GM19025 (cell line): ENCODE results near the gene SLK.

Source experiments
- ATAC-seq: cut with Tn5 transposase; IDR thresholded peaks from one replicate; pipeline ENCODE4 v1.9.1; 2021; ENCODE audit warnings: mild to moderate bottlenecking, low read depth, moderate library complexity; ENCODE audit not compliant: unreplicated experiment

SLK gene

DNA sequence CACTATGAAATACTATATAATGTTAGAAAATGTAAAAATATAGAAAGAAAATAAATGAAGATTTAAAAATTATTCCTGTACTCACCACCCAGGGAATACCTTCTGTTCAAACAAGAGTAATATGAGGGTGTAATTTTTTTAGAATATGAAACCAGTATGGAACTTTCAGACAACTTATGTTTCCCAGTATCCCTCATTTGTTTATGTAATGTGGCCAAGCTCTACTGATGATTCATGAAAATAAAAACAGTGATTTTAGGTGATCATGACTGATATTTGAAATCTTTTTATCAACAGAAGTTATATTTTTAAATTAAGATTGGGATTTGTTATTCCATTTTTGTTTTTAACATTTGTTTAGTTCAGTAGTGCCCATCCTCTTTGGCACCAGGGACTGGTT is 18.8 kb downstream of the SLK start:
- ATAC-seq, result no peak

DNA sequence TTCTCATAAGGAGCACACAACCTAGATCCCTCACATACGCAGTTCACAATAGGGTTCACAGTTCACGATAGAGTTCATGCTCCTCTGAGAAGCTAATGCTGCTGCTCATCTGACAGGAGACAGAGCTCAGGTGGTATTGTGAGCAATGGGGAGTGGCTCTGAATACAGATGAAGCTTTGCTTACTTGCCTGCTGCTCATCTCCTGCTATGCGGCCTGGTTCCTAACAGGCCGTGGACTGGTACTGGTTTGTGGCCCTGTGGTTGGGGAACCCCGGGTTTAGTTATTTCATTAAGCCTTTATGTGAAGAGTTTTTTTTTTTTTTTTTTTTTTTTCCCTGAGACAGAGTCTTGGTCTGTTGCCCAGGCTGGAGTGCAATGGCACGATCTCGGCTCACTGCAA is 19.4 kb downstream of the SLK start:
- peak; percentile 62 for ATAC-seq

DNA sequence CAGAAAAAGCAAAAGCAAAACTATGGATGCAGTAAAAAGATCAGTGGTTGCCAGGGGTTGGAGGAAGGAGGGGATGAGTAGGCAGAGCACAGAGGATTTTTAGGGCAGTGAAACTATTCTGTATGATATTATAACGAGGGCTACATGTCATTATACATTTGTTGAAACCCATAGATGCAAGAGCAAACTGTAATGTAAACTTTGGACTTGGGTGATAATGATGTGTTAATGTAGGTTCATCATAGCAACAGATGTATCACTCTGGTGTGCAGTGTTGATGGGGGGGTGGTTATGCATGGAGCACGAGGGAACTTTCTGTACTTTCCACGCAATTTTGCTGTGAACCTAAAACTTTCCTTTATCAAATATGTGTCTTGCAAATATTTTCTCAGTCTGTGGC is 23.2 kb downstream of the SLK start:
- no peak for ATAC-seq

DNA sequence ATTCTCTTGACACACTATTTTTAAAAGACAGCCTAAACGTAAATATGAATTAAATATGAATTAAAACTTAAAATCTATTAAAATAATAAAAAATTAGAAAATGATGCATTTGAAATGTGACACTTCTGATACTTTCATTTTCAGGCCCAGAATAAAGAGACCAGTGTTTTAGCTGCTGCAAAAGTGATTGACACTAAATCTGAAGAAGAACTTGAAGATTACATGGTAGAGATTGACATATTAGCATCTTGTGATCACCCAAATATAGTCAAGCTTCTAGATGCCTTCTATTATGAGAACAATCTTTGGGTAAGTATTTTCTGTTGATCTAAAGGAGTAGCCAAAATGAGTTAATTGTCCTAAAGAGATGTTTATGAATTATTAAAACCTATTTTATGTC is 23.6 kb downstream of the SLK start:
- no peak for ATAC-seq

DNA sequence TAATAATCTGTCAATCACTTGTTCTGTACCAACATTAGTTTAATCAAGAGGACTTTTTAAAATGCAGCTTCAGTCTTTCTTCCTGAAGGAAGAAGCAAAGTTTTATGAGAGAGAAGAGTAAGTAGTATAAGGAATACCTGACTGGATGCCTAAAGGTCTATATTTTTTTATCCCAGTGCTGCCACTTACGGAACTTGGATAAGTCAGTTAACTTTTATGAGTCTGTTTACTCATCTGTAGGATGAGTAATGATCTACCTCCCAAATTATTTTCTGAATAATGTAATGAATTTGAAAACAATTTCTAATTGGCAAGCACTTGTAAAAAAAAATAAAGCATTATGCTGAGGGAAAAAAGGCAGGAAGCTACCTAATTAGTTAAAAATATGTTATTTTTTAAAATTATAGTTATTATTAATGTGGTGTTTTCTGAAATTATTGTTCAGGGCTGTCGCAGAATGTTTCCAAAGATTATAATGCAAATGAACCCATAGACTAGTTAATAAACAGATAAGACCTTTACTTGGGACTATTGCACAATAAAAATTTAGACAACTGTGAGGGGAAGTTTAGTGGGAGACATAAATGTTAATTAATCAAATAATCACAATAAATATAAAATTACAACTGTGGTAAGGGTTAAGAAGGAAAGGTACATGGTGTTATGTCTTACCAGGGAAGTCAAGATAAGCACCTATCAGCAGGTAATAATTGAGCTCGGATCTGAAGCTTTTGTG is 24.6 kb downstream of the SLK start:
- no peak for ATAC-seq

DNA sequence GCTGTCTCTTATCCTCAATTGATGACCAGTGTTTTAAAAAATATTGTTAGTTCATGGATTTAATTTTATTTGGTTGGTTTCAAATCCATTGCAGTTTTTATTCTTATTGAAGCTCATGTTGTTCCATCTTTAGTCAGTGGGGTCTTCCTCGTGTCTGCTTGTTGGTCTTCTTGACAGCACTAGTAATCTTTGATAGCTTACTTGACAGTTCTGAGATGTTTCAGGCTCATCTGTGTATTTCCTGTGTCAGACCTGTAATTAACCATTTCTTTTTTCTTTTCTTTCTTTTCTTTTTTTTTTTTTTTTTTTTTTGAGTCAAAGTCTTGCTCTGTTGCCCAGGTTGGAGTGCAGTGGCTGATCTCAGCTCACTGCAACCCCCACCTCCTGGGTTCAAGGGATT is 28.2 kb downstream of the SLK start:
- ATAC-seq, result no peak

DNA sequence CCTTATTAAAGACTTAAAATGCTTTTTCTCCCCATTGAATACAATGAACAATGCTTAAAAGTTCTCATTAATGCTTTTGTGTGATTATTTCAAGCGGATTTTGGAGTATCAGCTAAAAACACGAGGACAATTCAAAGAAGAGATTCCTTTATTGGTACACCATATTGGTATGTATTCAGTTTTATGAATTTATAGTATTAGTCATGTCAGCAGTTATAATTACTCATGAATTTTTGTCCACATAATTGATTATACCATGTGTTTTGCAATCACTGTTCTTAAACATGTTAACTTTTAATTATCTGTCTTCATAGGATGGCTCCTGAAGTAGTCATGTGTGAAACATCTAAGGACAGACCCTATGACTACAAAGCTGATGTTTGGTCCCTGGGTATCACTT is 31.9 kb downstream of the SLK start:
- ATAC-seq, result no peak

DNA sequence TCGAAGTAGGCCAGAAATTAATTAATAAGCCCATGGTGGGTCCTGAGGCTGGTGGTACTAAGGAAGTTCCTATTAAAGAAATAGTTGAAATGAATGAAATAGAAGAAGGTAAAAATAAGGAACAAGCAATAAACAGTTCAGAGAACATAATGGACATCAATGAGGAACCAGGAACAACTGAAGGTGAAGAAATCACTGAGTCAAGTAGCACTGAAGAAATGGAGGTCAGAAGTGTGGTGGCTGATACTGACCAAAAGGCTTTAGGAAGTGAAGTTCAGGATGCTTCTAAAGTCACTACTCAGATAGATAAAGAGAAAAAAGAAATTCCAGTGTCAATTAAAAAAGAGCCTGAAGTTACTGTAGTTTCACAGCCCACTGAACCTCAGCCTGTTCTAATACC is 36.0 kb downstream of the SLK start:
- no peak for ATAC-seq

DNA sequence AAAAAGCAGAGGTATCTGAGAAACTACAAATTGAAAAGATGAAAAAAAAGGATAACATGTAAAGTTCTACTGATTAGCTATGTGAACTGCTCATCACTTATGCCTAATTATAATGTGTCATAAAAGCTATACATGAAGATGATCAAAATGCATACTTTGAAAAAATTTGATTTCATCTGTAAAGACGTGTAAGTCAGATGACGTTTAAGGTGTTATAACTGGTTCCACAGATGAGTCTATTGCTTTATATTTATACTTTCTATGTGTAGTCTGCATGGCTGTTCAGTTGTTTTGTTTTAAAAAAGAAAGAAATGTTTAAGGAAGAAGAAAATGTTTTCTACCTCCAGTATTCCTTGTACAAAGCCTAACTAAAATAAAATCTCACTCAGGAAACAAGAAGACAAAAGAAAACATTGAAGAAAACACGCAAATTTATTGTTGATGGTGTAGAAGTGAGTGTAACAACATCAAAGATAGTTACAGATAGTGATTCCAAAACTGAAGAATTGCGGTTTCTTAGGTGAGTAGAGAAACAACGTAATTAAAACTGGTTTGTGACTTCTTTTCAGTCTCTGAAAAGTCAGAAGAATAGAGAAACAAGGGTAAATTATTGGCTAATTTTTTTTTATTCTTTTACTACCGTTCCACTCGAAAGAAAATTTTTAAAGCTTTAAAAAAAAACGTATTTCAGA is 38.4 kb downstream of the SLK start:
- no peak for ATAC-seq

DNA sequence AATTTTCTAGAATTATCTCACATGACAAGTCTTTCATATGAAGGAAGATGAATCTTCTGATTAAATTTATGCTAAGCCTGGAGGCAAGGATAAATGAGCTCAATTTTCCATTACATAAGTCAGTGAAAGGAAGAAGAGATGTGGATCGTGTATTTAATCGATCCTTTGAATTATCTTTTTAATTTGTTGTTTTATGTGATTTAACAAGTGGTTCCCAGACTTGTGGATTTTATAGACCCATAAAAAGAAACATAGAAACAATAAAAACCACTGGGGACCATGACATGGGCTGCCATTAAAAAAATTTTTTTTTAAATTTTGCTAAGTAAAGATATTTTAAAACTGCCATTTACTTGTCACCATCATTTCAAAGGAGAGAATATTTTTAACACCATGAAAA is 45.0 kb downstream of the SLK start:
- no peak for ATAC-seq

DNA sequence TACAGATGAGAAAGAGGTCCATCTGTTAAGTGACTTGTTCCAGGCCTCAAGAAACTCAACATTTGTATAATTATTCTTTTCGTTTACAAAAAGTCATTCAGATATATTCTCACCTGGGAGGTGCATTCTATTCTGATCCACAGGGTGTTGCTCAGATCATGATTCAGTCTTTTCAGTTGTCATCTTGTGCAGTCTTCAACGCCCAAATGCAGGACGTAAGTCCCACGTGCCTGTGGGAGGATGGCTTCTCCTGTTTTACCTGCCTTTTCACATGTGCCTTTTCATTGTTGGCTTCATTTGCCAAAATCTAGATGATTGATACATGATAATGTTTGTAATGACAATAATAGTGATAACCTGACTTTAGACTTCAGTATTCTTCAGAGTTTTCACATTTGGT is 46.5 kb downstream of the SLK start:
- ATAC-seq, result no peak

DNA sequence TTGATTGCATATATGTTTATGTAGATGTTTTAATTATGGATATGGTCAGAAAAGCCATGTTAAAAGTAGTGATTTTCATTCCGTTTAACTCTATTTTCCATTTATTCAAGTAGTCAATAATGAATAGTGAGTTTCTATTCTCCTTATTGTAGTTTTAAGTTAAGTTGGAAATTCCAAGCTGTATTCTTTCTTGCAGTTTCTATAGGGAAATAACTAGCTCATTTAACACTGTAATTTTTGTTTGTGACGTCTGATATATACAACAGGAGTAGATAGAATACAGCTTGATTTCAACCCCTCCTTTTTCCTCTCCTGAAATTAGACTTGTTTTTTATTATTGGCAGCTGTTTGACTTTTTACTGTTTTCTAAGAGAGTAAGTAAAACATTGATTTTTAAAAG is 47.2 kb downstream of the SLK start:
- ATAC-seq, result no peak

DNA sequence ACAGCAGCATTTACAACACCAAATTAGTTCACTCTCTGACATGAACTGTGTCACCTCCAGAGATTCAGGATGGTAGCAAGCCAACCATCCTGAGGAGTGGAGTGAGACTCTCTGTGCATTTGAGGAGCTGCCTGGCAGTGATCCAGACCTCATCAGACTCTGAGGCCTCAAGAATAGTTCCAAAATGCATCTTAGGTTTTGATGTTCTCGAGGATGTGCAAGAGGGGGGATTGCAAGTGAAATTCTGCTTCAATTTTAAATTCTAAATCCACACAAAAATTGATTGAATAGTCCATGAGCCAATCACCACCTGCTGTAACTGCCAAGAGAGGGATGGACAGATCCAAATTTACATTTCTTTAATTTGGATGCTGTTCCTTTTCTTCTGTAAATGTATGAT is 49.7 kb downstream of the SLK start:
- no peak for ATAC-seq

DNA sequence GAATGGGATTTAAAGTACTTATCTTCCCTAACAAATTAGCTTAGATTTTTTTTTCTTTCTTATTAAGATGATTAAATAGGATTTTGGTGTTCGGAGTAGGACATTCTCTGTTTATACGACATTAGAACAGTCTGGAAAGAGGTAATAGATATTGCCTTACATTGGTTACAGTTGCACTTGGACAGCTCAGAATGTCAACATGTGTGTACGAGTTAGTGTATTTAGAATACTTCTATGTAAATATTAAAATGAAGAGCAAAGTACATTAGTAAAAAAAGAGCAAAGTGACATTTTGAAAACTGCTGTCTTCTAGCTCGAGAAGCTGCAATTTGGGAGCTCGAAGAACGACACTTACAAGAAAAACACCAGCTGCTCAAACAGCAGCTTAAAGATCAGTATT is 51.5 kb downstream of the SLK start:
- no peak for ATAC-seq

DNA sequence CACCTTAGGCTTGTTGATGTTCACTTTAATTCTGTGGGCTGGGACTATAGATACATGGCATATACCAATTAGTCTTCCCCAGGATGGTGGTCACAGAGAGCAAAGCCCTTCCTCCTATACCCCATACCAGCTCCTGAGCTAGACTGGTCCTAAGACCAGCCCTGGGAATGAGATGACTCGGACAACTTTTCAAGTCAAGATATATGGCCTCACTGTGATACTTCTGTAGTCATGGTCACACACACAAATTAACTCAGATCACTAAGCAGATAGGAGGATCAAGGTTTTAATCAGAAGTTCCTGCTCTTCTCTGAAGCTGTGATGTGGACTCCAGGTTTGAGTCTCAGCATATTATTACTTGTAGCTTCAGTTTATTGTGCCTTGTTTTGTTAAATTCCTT is 53.1 kb downstream of the SLK start:
- no peak for ATAC-seq

DNA sequence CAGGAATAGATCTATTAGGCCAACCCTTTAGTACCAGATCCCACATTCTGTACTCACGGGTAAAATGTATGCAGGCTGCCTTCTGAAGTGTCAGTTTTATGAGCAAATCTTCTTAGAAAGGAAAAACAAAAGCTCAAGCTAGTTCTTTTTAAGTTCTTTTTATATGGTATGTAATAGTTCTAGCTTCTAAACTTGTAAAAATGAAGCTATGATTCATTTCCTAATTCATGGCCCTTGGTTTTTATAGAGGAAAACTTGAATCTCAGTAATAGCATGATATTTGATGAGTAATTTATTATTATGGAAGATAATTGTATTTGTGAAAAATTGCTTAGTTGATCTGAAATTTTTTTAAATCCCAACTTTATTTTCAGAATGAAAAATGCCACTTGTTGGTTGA is 54.3 kb downstream of the SLK start:
- no peak for ATAC-seq

DNA sequence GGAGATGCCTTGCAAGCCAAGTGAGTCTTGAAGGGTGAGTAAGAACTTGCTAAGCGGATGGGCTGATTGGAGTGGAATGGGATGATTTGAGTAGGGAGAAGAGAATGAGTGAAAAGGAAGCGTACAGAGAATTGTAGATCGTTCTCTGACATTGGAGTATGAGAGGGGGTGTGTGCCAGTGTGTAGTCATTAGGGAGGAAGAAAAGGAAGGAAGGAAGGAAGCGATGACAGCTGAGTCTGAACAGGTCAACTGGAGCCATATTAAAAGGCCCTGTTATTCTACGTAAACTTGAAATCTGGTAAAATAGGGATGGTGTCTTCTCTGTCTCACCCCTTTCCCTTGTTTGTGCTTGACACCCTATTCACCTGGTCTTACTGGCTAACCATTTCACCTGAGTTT is 55.1 kb downstream of the SLK start:
- no peak for ATAC-seq

DNA sequence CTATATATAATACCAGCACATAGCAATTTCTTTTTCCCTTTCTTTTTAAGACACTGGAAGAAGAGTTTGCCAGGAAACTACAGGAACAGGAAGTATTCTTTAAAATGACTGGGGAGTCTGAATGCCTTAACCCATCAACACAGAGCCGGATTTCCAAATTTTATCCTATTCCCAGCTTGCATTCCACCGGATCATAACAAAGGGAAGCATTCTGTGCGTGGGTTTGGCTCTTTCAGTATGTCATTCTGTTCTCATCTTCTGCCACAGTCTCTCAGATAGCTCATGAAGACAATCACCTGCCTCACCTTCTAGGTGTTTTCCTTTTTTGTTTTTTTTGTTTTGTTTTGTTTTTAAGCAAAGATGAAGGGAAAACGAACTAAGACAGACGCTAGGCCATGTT is 58.6 kb downstream of the SLK start:
- ATAC-seq, result no peak

DNA sequence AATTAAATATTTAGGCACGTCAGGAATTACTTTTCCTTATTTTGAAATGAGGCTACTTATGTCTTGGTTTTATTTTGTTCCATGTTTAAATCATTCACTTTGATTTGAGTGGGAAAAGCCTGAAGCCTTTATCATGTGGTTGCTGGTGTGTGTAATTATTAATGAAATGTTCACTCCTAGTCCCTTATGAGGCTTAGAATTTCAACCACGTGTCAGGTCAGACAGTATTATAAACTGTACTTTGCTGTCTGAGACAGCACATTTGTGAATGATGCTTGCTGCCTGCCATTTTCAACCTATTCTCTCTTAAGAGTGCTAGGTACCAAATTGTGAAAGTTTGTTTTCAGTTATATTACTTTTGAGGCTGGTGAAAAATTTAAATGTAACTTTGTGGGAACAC is 59.8 kb downstream of the SLK start:
- ATAC-seq, result no peak

DNA sequence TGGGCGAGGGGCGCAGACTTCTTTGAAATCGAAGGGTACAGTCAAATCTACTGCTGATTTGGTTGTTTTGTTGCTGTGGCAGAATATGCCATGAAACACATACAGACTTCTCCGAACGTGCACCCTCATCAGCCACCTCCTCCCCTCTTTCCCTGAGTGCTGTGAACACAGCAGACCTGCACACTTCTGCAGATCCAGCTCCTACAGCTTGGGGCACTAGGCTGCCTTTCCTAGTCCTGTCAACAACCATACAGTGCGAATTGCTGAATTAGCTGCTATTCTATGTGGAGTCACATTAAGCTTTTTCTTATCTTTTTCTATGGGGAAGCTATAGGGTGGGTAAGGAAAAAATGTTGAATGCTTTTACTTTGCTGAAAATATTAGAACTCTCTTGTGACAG is 61.2 kb downstream of the SLK start:
- no peak for ATAC-seq

DNA sequence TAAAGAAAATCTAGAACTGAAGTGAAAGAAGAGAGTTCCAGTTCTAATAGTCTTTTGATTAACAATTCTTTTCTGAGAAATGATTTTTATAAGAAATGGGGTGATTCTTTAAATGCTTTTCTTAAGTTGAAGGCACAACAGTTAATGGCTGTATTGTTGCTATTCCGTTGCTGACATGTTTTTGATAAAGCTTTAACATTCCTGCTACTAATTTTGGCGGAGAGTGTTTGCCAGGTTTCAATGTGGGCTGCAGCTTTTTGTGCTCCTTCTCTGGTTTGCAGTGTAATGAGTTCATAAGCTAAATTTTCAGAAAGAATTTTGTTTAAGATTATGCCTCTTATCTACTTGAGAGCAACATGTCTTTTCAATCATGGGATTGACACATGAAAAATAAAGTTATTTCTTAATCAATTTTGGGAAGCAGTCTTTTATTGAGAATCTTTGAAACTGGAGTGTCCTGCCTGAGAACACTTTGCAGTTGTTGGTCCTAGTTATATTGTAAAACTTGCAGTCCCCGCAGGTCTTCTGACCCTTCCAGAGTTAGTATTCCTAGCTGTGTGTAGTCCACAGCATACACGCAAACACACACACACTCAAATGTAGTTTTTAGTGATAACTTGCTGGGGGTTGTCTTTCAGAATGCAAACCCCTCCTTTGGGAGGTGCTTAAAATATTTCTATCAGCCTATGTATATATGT is 62.0 kb downstream of the SLK start:
- ATAC-seq, result no peak

DNA sequence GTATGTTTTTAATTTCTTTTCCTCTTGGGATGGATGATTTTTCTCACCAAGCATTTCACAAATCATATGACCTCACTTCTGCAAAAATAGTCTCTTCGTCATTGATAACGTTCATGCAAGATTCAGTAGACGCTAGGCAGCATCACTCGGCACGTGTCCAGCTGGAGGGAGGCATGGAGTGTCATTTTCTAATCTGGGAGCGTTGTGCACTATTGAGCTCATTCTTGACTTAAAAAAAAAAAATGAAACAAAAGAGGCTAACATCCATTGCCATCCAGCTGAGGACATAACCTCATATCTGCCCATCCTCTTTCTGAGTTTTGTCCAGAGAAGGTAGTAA is 62.6 kb downstream of the SLK start:
- no peak for ATAC-seq
